HS-27A (cell line): ENCODE results near the gene KSR1.

Experiments used
- DNase-seq: peaks from one replicate; pipeline ENCODE4 v3.0.0-alpha.2; 2012; ENCODE audit warnings: low read depth, missing footprints

Gene KSR1

DNA sequence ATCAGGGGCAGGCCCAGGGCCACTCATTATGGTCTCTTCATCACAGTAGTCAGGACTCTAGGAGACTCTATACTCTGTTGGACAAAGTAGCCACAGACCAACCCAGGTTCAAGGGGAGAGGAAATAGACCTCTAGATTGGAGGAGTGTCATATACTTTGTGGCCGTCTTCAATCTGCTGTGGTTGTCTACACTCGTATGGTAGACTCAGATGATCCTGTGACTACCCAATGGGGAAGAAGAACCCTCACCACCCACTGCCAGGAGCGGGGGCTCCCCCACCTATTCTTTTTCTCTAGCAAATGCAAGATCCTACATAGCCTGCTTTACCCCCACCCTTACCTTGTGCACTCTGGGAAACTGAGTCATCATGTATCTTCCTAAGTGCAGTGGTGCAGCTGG, 80.5 kb downstream of the KSR1 start:
- no peak for DNase-seq

DNA sequence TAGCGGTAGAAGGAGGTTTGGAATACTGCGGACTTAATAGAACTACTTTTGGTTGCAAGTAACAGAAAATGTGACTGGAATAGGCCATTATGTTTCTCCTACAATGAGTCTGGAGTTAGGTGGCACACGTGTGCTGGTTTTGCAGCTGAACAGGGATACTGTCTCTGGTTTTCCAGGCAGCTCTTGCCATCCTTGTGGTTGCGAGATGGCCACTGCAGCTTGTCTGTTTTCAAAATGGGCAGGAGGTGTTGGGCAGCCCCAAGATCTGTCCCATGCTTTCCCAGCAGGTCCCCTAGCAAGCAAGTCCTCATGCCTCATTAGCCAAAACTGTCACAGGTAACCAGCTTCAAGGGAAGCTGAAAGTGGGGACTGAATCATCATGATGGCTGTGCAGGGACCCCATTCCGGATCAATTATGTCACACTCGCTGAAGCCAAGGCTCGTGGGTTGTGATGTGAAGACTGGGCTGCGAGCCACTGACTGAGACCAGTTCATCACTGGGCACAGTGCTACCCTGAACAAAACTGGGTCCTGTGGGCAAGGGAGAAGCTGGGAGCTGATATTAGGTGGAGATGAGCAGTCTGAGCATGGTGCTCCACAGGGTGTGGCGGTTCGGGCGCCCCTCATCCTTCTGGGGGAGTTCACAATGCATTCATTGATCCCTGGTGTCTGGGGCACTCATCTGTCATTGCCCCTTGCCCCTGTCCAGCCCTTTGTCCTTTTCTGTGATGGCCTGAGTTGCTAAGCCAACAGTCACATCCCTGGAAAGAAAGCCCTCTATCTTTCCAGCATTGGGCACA, 82.1 kb downstream of the KSR1 start:
- DNase-seq, result no peak

DNA sequence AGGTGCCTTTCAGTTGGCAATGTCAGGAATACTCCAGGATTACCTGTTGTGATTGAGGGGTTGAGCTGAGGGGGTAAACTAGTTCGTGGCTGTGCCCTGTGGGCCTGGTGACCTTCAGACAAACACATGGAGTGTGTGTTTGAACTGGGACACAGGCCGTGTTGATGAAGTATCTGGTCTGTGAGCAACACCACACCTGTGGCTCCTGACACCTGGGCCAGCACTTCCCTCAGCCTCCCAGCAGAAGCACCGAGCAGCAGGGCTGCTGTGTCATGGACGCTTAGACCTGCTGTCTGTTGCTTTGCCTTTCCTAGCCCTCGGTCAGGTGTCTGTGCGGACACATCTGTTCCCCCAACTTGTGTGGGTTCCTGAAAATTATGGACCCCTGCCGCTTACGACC, 82.9 kb downstream of the KSR1 start:
- no peak for DNase-seq

DNA sequence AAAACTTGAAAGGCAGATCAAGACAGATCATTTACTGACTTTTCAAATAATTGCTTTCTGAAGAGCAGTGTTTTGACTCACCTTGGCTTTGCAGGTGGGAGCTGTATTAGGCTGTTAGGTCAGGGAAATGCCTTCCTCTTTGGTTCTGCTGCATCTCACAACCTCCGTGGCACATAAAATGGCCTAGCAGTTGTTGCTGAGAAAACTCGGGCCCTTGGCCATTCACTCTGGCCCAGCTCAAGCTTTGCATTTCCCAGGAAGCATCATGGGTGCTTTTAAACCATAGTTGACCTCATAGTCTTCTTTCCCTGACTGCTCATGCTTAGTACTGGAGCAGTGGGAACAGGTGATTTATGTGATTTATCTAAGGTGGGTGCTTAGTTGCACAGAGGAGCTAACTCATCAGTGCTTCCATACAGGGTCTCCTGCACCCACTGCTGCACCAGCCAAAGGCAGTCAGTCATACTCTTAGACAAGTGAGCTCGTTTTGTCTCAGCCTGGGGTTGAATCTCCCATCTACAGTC, 83.6 kb downstream of the KSR1 start:
- DNase-seq, result no peak

DNA sequence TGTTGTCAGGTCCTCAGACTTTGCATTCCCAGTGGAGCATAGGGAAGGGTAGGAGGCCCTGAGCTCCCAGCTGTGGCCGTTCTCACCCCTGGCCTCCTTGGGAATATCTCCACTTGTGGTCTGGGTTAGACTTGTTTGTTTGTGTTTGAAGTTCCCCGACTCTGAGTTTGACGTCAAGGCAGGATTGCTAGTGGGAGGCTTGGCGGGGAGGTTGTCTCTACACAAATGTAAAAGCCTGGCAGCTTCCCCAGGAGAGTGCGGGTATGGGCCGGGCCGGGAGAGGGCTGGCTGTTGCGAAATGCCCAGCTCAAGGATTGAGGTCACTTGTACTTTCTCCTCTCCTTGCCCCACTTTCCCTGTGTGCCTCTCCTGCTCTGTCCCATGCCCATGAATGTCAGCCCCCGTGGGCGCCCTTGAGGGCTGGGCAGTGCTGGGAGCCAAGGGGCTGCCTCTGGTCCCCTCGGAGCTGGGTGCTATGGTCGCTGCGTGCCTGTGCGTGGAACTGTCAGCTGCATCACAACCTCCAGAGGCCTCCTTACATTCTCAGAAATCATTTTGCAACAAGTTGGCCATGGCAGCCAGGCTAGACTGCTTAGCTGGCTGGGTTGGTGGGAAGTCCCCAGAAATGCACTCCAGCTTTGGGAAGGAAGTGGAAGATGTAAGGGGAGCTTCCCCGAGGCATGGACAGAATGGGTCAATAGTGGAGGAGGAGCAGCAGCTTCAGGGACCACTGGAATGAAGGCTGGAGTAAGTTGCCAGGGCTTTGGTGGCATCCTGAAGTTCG, 84.3 kb downstream of the KSR1 start:
- no peak for DNase-seq

DNA sequence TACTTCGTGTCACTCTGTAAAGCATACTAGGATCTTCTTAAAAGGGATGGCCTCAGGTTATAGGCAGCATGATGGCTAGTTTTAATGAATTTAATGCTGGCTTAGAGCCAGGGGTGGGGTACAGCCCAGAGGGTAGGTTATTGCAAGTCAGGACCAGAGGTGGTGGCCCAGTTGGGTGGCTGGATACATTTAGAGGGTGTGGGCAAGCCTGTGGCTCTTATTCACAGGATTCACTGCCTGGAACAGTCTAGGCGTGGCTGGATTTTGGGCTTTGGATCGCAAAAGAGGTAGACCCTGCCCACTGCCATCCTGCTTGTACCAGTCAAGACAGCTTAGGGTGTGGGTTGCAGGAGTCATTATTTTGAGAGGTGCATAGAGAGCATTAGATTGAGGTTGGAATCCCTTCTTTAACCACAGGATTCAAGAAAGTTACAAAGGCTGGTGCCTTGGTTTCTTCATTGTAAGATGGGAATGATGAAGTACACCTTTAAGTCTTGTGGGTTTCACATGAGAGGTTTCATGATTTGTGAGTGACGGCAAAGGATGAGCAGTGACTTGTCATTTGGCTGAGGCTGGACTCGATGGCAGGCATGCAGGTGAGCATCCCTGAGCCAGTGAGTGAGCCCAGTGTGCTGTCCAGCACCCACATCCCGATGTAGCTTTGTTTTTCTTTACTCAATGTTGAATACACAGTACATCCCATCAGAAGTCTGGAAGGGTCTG, 85.2 kb downstream of the KSR1 start:
- DNase-seq, result no peak

DNA sequence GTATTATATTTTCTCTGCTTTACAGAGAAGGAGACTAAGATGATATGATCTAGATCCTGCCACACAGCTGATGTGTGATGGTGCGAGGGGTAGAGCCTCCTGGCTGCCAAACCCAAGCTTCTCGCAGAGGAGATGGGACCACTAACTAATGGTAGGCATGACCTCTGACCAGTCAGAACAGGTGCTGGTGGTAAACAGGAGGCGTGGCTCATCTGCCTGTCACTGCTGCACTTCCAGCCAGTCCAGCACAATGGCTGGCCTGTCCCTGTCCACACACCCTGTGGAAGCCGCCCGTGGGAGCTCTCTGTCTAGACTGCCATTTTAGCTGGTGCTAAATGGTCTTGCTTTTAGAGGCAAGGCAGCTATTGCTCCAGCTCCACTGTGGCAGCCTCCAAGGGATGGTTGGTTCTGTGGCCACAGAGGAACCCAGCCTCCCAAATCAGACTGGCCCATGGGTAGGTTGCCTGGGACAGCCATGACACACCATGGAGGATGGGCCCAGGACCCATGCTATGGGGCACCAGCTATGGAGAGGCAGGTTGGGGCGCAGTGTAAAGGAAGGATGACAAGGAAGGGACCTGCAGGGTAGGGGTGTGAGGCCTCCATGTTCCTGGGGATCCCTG, 86.7 kb downstream of the KSR1 start:
- DNase-seq, result no peak

DNA sequence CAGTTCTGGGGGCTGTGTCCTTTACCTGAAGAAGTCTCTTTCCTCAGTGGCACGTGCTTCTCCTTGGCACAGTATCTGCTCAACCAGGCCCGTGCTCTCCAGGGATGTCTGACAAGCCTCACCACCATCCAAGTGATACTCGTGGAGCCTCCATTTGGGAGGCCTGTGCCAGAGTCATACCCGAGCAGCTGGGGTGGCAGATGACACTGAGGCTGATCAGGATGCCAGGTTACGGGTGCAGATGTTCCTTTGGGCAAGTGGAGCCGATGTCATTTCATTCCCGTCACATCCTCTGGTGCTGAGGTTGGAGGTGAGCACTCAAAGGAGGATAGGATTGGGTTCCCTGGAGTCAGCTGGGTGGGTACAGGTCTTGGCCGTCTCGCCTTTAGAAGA, 87.2 kb downstream of the KSR1 start:
- no peak for DNase-seq

DNA sequence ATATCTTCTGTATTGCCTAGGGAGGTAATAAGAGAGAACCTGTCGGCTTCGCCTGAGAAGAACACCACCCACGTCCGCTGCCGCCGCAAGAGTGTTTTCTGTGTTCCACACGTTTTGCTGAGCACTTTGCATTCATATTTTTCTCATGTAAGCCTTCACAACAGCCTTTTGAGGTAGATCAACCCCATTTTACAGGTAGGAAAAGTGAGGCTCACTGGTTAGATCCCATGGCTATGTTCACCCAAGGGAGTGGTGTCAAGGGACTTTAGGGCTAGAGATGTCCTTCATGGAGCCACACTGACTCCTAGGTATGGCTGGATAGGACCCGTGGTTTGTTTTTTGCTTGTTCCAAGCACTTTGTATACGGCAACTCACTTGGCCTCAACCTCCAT, 87.7 kb downstream of the KSR1 start:
- DNase-seq, result no peak

DNA sequence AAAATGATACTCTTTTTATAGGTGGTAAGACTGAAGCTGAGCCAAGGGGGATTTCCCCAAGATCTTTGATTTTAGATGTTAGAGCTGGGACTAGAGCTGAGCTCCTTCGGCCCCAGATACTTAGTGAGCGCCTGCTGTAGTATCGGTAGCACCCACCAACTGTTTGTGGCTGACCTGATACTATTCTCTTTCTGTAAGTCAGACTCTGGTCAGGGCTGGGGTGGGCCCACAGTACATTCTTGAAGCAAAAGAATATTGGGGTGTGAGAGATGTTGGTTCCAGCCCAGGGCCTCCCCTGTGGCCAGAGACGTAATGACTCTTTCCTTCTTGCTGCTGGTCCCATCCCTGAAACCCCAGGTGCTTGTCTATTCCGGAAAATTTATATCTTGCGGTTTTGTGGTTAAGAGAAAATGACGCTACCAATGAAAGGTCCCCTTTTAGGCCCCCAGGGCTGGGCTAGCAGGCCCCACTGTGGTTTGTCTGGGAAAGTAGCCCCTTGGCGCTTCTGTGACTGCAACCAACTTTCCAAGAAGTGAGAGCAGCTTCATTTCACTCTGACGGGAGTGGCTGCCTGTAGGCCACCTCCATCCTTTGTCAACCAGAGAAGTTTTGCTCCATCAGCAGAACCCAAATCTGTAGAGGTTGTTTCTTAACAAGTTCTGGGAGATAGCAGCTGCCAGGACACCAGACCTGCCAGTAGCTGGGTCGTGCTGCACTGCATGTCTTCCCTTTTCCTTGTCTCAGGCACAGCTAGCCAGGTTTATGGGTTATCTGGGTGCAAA, 88.3 kb downstream of the KSR1 start:
- DNase-seq, result no peak

DNA sequence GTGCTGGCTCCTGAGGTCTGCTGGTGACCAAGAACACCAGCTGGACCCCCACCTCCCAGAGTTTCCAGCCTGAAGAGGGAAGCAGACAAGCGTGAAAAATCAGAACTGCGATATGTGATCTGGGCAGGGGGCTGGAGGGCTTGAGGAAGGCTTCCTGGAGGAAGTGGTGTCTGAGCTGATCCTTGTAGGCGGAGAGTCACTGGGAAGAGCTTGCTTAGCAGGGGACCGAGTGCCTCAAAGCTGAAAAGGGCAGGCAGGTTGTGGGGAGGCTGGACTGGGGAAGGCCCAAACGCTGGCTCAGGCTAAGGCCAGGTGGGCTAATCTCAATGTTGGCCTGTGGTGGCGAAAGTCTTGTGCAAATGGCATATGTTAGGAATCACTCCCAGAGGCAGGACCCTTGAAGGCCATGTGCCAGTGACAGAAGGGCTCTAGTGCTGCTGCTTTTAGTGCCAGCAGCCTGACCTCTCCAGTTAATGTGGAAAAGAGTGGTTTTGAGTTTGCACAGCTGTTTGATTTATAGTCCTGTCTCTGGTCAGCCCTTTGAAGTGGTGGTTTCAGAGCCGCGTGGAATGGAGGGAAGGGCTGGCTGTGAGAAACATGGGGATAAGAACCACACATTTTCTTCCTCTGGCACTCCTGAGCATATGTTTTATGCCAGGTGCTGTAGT, 89.4 kb downstream of the KSR1 start:
- DNase-seq, result no peak

DNA sequence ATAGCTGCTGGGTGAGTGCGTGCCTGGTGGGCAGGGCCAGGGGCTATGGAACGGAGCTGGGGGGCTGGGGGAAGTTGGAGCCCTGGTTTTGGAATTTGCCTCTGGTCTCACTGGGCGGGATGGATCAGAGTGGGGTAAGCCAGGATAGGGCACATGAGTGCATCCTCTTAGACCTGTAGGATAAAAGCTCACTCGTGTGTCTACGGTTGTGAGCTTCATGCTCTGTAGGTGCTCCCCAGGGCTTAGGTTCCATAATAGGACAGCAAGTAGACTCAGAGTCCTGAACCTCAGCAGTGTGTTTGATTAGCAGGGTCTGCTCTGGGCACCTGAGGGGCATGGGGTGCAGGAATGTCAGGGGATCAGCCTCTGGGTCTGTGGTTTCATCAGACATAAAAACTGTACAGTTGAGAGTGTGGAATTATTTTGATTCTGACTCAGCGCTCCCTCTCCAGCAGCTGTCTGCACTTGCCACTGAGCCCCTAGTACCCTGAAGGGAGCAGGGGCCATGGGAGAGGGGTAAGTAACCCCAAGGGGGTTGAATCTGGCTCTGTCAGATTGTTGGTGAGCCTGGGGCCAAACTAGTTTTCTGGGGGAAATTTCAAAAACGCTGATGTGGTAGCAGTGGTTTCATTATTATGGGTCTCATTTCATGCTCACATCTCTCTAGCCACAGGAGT, 90.5 kb downstream of the KSR1 start:
- no peak for DNase-seq

DNA sequence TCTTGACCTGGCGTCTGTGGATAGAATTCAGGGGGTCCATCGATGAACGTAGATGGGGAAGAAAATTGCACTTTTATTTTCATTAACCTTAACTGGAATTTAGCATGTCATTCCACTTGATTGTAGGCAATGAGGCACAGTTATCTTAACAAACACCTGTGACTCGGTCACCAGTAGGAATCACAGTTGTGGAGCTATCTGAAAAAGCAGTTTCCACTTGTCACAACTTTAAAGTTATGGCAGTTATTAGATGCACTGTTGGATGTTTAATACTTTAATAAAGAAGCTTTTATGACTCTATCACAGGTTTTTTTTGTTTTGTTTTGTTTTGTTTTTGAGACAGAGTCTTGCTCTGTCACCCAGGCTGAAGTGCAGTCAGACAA, 91.0 kb downstream of the KSR1 start:
- no peak for DNase-seq

DNA sequence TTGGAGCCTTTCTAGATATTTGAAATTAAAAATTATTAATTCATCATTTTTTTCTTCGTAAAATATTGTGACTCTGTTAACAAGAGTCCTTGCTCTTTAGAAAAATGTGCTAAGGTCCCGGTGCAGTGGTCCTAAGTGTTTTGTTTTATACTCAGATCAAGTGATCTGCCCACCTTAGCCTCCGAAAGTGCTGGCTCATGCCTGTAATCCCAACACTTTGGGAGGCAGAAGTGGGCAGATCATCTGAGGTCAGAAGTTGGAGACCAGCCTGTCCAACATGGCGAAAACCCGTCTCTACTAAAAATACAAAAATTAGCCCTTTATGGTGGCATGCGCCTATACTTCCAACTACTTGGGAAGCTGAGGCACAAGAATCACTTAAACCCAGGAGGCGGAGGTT, 92.1 kb downstream of the KSR1 start:
- no peak for DNase-seq

DNA sequence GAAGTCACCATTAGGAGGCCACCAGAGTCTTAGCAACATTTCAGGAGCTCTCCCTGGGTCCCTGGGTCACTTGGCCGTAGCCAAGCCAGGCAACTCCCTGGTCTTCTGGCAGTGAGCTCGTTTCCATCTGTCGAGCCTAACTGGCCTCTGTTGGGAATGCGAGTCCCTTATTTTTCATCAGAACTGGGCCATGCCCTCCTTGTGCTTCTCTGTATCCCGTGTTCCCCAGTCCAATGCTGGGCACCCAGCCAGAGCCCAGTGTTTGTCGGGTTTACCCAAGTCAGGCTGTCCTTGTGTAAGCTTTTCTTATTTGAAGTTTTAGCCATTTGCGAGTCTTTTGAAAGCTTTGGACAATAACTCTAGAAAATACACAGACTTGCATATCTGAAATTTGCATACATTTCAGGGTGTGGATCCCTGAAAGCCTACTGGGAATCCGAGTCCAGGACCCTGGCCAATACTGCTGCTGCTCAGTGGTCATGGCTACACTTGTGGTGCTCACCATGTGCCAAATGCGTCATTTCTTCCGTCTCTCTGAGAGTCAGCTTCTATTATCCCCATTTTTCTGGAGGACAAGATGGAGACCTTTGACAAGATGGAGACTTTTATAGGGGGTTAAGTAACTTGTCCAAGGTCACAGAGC, 93.1 kb downstream of the KSR1 start:
- no peak for DNase-seq

DNA sequence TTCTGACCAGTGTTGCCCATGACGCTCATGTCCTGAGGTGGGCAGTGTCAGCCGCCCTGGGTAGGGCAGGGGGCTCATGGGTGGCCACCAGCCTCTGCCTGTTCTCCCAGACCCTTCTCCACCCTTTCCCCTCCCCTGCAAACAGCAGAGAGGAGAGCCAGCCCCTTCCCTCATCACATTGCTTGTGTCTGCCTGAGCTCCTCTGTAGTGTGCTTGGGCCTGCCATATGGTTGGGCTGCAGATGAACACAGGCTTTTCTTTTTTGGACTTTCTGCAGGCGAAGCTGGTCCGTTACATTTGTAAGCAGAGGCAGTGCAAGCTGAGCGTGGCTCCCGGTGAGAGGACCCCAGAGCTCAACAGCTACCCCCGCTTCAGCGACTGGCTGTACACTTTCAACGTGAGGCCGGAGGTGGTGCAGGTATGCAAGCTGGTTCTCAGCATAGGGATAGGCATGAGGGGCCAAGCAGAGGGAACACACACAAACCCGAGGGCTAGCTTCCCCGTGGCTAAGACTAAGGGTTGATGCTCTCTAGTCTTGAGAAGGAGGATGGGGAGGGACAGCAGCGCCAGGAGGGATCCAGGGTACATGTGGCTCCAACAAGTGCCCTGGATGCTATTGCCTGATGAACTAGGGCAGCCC, 94.2 kb downstream of the KSR1 start:
- no peak for DNase-seq

DNA sequence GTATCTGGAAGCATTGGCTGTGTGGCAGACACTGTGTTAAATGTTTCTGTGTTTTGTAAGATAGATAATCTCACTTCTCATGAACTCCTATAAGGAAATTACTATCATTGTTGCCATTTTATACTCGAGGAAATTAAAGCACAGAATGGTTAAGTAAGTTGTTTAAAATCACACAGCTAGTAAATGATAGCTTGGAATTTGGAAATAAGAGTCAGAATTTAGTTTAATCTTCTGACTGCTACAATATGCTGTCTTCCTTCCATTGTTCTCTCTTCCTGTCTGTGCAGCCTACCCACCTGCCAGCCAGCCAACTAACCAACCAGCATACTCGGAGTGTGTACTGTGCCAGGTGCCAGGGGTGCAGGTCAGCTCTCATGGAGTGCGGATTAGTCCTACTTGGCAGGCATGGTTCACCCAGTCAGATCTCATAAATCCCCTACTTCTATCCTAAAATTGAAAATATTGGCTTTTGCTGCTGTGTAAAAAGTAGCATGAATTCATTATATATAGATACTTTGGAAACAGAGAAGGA, 94.8 kb downstream of the KSR1 start:
- DNase-seq, result no peak

DNA sequence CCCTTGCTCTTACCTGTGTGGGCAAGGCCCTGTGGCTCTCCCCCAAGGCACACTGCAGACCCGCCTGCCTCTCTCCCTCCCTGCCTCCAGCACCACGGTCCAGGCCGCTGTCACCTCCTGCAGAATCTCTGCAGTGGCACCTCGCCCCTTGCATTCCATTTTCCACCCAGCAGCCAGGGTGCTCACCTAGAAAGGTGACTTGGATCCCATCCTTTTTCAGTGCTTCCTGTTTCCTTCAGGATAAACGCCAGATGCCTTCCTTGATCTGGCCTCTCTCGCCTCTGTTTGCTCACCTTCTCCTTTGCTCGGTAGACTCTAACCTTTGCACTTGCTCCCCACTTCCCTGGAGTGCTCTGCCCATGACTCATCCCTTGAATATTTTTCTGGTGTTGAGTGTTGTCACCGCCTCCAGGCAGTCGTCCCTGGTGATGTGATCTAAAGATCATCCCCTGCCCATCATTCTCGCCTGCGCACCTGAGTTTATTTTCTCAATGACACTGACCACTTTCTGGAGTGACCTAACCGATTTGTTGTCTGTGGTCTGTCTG, 95.5 kb downstream of the KSR1 start:
- DNase-seq, result no peak

DNA sequence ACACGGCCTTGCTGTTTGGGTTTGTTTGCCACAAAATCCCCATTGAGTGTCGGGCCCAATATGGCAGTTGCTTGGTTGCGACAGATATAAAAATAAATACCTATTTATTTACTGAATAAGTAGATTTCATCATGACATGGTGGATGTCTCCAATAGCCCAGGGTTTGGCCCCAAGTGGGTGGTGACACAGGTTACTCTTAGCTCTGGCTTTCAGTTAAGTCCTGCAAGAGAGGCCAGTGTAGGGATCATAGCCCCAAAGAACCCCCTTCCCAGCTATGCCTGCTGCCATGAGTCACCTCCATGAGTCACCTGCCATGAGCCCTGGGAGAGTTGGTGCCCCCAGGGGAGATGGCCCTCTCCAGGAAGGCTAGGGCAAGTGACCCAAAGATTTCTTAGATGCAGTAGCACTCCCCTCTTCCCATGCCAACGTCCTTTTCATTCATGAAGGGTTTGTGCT, 96.1 kb downstream of the KSR1 start:
- no peak for DNase-seq
